Activated CD8-positive, alpha-beta memory T cell treated with anti-CD3 and anti-CD28 coated beads, Interleukin-2, amount 50 U/mL, for 48 hours (primary cell): Measurements from ENCODE around the gene LBHD2.

Experiments
- DNase-seq: peaks from one replicate; pipeline ENCODE4 v3.0.0-alpha.2; 2020

LBHD2 gene

GRCh38 chr14:103133210-103134140, 49.5 kb downstream of the LBHD2 start:
- DNase-seq: no peak

DNA sequence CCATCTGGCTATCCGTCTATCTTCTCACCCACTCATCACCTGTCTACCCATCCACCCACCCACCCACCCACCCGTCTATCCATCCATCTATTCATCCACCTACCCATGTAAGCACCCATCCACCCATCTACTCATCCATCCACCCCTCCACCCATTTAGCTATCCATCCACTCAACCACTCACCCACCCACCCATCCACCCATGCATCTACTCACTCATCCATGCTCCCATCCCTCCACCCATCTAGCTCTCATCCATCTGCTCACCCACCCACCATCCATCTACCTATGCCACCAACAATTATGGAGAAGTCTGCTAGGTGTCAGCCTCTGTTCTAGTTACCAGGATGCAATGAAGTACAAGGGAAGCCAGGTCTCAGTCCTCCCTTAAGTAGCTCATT, 50.4 kb downstream of the LBHD2 start:
- no peak for DNase-seq

DNA sequence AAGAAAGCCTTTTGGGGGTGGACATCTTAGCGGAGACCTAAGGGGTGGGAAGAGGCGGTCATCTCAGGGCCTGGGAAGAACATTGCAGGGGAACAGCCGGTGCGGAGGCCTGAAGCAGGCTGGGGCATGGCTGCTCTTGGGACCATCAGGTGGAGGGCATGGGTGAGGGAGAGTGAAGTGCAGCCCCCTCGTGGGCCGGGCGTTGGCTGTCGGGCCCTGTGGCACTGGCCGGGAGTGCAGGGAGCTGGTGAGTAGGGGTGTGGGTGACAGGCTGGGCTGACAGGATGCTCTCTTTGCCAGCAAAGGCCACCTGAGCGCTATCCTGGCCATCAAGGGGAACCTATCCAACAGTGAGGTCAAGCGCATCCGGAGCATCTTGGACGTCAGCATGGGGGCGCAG, 50.9 kb downstream of the LBHD2 start:
- DNase-seq: no peak

DNA sequence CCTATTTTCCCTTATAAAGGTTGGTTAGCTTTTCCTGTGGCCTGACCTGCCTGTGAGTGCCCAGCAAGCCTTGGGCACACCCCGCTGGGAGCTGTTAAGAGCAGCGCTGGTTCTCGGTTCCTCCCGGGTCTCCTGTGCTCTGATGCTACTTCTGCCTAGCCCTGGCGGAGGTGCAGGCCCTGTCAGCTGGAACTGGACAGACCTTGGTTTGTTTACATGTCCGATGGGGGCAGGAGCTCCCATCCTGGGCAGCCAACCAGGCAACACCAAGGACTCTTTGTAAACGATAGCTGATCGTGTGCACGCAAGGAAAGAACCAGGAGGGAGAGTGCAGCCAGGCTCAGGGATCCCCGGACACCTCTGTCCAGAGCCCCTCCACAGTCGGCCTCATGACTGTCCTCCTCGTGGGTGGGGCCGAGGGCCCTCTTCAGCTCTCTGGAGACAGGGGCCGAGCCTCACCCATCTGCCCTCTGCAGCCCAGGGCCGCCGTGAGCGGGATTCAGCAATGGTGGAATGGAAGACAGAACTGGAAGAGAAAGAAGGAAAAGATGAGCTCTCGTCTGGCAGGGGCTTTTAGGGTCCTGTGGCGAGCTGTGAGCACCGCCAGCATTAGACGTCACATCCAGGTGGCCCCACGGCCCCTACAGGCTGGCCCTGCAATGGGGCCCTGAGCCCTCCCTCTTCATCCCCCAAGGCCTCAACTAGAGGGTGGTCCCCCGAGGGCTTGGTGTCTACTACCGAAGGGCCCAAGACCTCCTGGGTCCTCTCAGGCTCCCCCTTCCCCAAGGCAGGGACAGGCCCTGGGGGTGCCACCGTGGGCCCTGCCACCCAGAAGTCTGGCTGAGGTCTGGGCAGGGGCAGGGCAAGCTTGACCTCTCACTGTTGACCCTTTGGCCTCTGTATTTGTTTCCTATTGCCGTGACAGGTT, 51.6 kb downstream of the LBHD2 start:
- DNase-seq: no peak

GRCh38 chr14:103136388-103137271, 52.6 kb downstream of the LBHD2 start:
- no peak for DNase-seq

GRCh38 chr14:103137689-103138300, 53.8 kb downstream of the LBHD2 start:
- no peak for DNase-seq

DNA sequence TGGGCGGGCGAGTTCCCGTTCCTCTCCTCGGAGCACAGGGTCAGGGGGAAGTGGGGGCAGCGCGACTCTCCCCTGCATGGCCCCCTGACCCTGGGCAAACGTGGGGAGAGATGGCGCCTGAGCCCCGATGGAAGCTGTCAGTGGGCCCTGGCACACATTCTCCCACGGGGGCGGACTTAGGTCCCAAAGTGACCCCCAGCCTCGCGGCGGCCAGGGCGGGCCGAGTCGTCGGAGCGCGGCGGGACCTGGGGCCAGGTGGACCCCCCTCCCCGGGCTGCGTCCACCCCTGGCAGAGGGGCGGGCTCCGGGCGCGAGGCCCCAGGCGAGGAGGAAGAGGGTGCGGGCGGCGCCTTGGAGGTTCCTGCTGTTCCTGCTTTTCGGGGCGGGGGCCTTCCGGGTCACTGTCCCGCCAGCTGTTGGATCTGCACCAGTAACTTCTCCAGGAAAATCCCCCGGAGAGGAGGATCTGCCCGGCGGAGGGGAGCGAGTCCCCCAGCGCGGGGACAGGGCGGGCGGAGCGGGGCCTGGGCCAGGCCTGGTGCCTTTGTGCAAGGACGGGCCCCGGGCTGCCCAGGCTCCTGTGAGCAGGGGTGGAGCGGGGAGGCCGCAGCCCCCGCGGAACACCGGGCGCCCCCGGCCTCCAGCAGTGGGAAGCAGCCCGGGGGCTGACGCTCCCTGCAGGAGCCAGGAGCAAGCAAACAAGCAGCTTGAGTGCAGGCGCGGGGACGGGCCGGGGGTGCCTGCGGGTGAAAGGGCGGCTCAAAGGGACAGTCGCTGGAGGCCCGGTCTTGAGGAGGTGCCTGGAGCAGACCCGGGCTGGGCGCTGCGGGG, 54.5 kb downstream of the LBHD2 start:
- DNase-seq: no peak

GRCh38 chr14:103139132-103140025, 55.4 kb downstream of the LBHD2 start:
- no peak for DNase-seq
